GM12878 (cell line): ENCODE measurements around the gene ZNF281. TPM values are rescaled to one million over a fixed set of nuclear protein-coding genes. Genes with fewer than 3 reads are reported as not detected.
A peak's percentile ranks its signal among the peaks of the same experiment; 100 is the strongest.

Experiments
- ATAC-seq: fragments of 200-7000 bp; cut with Tn5 transposase; 3 replicates; pipeline ENCODE4 v1.9.1; 2020; ENCODE audit warnings: mild to moderate bottlenecking, moderate library complexity
- BruUV-seq: library from RNA; stranded (reverse); fragments of 400-500 nt; replicated peaks from 2 replicates; lab custom pipeline; 2021; lab: Mats Ljungman, UMichigan
- CTCF ChIA-PET: fragments of 300-600 bp; sonication (Branson Sonifier 250); formaldehyde crosslinking; extraction: SDS; loops from one replicate; lab custom pipeline; 2021; ENCODE audit warnings: inconsistent platforms; lab: Yijun Ruan, JAX
- POLR2A ChIA-PET: fragments of 350-600 bp; formaldehyde crosslinking; extraction: SDS; loops from one replicate; lab custom pipeline; 2021; ENCODE audit warnings: inconsistent platforms; lab: Charles Lee
- RAD21 ChIA-PET: fragments of 300-600 bp; sonication (Branson Sonifier 250); formaldehyde crosslinking; loops from one replicate; lab custom pipeline; 2023; ENCODE audit warnings: antibody characterized with exemption; ENCODE audit not compliant: unreplicated experiment; lab: Charles Lee
- SMC1A ChIA-PET: fragments of 300-600 bp; sonication (Branson Sonifier 250); formaldehyde crosslinking; loops from one replicate; lab custom pipeline; 2023; ENCODE audit not compliant: unreplicated experiment, uncharacterized antibody; lab: Charles Lee
- DNase-seq: peaks from one replicate; pipeline ENCODE4 v3.0.0-alpha.2; 2011; ENCODE audit warnings: low read depth, low spot score
- FAIRE-seq: peaks from 3 replicates; lab custom pipeline; 2011; peaks lifted over from hg19 to GRCh38; lab: Jason Lieb, UNC
- H2AFZ ChIP-seq: 2 replicates; pipeline ENCODE4 v1.6.0; 2011; ENCODE audit warnings: low read depth, low read length, control low read depth; ENCODE audit not compliant: control insufficient read depth
- H3K27ac ChIP-seq: 2 replicates; pipeline ENCODE4 v1.5.1; 2011; ENCODE audit warnings: control low read depth; ENCODE audit not compliant: control insufficient read depth, insufficient read depth
- H3K27me3 ChIP-seq, 2 experiments: replicated peaks in 1 of 2; 2 replicates each; pipeline versions ENCODE4 v1.6.0 to v1.6.1; 2011; ENCODE audit warnings: low read length in 1 of 2; ENCODE audit not compliant: control insufficient read depth in 2 of 2, insufficient read depth in 2 of 2
- H3K36me3 ChIP-seq, 2 experiments: 2 replicates each; pipeline ENCODE4 v1.5.1; 2011; ENCODE audit warnings: low read length in 1 of 2; ENCODE audit not compliant: control insufficient read depth in 2 of 2, insufficient read depth in 2 of 2
- H3K4me1 ChIP-seq: 2 replicates; pipeline ENCODE4 v1.6.1; 2011; ENCODE audit warnings: mild to moderate bottlenecking, low read length, moderate library complexity, mixed read lengths; ENCODE audit not compliant: control insufficient read depth, insufficient read depth
- H3K4me2 ChIP-seq: 2 replicates; pipeline ENCODE4 v1.6.0; 2011; ENCODE audit warnings: control low read depth; ENCODE audit not compliant: control insufficient read depth, insufficient read depth
- H3K4me3 ChIP-seq: fragments of 200-600 bp; sonication (generic); 2 replicates; pipeline ENCODE4 v1.5.1; 2016
- H3K79me2 ChIP-seq: 2 replicates; pipeline ENCODE4 v1.6.0; 2011; ENCODE audit warnings: low read length; ENCODE audit not compliant: control insufficient read depth, insufficient read depth
- H3K9ac ChIP-seq: 2 replicates; pipeline ENCODE4 v1.8.0; 2011; ENCODE audit warnings: low read length, control low read depth, mixed read lengths; ENCODE audit not compliant: control insufficient read depth, insufficient read depth
- H3K9me3 ChIP-seq: replicated peaks from 3 replicates; pipeline ENCODE4 v1.5.1; 2011; ENCODE audit warnings: mild to moderate bottlenecking, low read length; ENCODE audit not compliant: control insufficient read depth, insufficient read depth
- H4K20me1 ChIP-seq: 2 replicates; pipeline ENCODE4 v1.6.0; 2011; ENCODE audit not compliant: control insufficient read depth, insufficient read depth
- BCL11A ChIP-seq: IDR thresholded peaks from 2 replicates; pipeline ENCODE4 v1.6.1; 2011; ENCODE audit warnings: low read depth, low read length
- CBX5 ChIP-seq: sonication (generic); IDR thresholded peaks from 2 replicates; pipeline ENCODE4 v1.6.1; 2016; ENCODE audit warnings: low read depth, moderate library complexity, mild to moderate bottlenecking, inconsistent platforms
- CREM ChIP-seq: IDR thresholded peaks from 2 replicates; pipeline ENCODE4 v1.6.1; 2014; ENCODE audit warnings: antibody characterized with exemption, low read depth
- FOXK2 ChIP-seq: fragments of 450-650 bp; IDR thresholded peaks from 2 replicates; pipeline ENCODE4 v1.6.1; 2017; ENCODE audit warnings: mild to moderate bottlenecking, moderate library complexity
- HDGF ChIP-seq: fragments of 450-650 bp; IDR thresholded peaks from 2 replicates; pipeline ENCODE4 v1.6.1; 2016; ENCODE audit warnings: antibody characterized with exemption
- IRF3 ChIP-seq: fragments of 450-650 bp; IDR thresholded peaks from 2 replicates; pipeline ENCODE4 v1.6.1; 2014; ENCODE audit warnings: mild to moderate bottlenecking
- KDM1A ChIP-seq: fragments of 200-600 bp; sonication (generic); IDR thresholded peaks from 2 replicates; pipeline ENCODE4 v1.6.1; 2016; ENCODE audit warnings: borderline replicate concordance
- NR2F1 ChIP-seq: fragments of 450-650 bp; conservative IDR thresholded peaks from 2 replicates; pipeline ENCODE4 v1.6.1; 2017; ENCODE audit warnings: mild to moderate bottlenecking
- PKNOX1 ChIP-seq: fragments of 450-650 bp; IDR thresholded peaks from 2 replicates; pipeline ENCODE4 v1.6.1; 2016; ENCODE audit warnings: mild to moderate bottlenecking
- POU2F2 ChIP-seq: IDR thresholded peaks from 3 replicates; pipeline ENCODE4 v1.6.1; 2011; ENCODE audit warnings: low read depth, mild to moderate bottlenecking, low read length, borderline replicate concordance
- RELA ChIP-seq: fragments of 450-650 bp; IDR thresholded peaks from 2 replicates; pipeline ENCODE4 v1.8.0; 2014; ENCODE audit warnings: borderline replicate concordance; ENCODE audit not compliant: partially characterized antibody
- SMAD1 ChIP-seq: fragments of 450-650 bp; IDR thresholded peaks from 2 replicates; pipeline ENCODE4 v1.6.1; 2018; ENCODE audit warnings: mild to moderate bottlenecking, low read depth; ENCODE audit not compliant: partially characterized antibody
- SREBF1 ChIP-seq: IDR thresholded peaks from 2 replicates; pipeline ENCODE4 v1.6.1; 2012; ENCODE audit warnings: mild to moderate bottlenecking, low read length
- ZNF207 ChIP-seq: fragments of 450-650 bp; IDR thresholded peaks from 2 replicates; pipeline ENCODE4 v1.6.1; 2014; ENCODE audit warnings: antibody characterized with exemption, mild to moderate bottlenecking, borderline replicate concordance
- ZNF217 ChIP-seq: fragments of 450-650 bp; IDR thresholded peaks from 2 replicates; pipeline ENCODE4 v1.6.1; 2017; ENCODE audit warnings: antibody characterized with exemption, mild to moderate bottlenecking
- WGBS: methylation state at CpG from one replicate; pipeline ENCODE4 v1.1.6; 2016; ENCODE audit warnings: low lambda C conversion rate; ENCODE audit not compliant: insufficient replicate concordance, insufficient coverage; ENCODE audit errors: missing lambda C conversion rate; 5-methylcytosine and 5-hydroxymethylcytosine counted together
- in situ Hi-C: fragments of 300-500 bp; cut with MboI; formaldehyde crosslinking; loops from 9 replicates; pipeline ENCODE4 v1.14.3; 2018; ENCODE audit warnings: mixed read lengths
- intact Hi-C: fragments of 100-400 bp; cut with micrococcal nuclease; formaldehyde crosslinking; loops from one replicate; pipeline ENCODE4 v1.14.2; 2022; ENCODE audit not compliant: unreplicated experiment
- polyA plus RNA-seq, 11 experiments: library from polyadenylated mRNA; depleted of rRNA in 4 of 11; unstranded in 6 of 11; stranded (reverse) in 5 of 11; fragments of >200 nt; fragmentation: Nextera tagmentation in 4 of 11; fragmentation: Illumina TruSeq in 1 of 11; extraction: Ambion mirVana in 4 of 11; extraction: Trizol in 1 of 11; gene quantifications; 1 replicate in 1 of 11; 2 replicates in 10 of 11; pipeline versions ENCODE4 v1.2.1 to v1.2.3, GENCODE V29; 2011 to 2016; ENCODE audit warnings: inconsistent platforms in 2 of 11, missing spikeins in 2 of 11, low read depth in 1 of 11
- total RNA-seq, 4 experiments: library from RNA; depleted of rRNA in 3 of 4; stranded (reverse); fragments of >200 nt in 3 of 4; fragmentation: Illumina TruSeq in 1 of 4; extraction: Trizol in 1 of 4; gene quantifications; 2 replicates each; pipeline versions ENCODE4 v1.2.1 to v1.2.3, GENCODE V29; 2013 to 2021

Gene ZNF281
- total and polyA plus RNA-seq, 10 of the 15 experiments (the other 5 are each of a cell fraction or from before 2014, with no cell fraction given), result 8.3 to 21.8 (median 15.4) TPM

- H3K79me2 ChIP-seq, result peaks cover 44% of the 10 kb centered on the region
- WGBS, result 93% methylated on average over 8 of the region's 8 CpGs
- peak overlapping the region; percentile 87 for H3K4me2 ChIP-seq
- ATAC-seq (no peak), DNase-seq (no peak), FAIRE-seq (no peak)
- intact Hi-C loops, result loop anchor here (5.0 kb wide), 1 partner anchor 81 kb away; no protein-coding TSS in a partner anchor
- H2AFZ ChIP-seq, result no peak overlapping the region
- H4K20me1 ChIP-seq, result no peaks in the 10 kb centered on the region
- TF ChIP-seq FOXK2 (no peak), CREM (no peak), SMAD1 (no peak), ZNF207 (no peak), SREBF1 (no peak)
- H3K4me3 ChIP-seq, result peak overlapping the region; percentile 12; the same call in 1 of the 2 replicates
- H3K36me3 ChIP-seq, result peaks cover 0 to 12% of the 10 kb centered on the region in 2 experiments; a peak in 2 of 4 replicates
- no peak overlapping the region for H3K27ac ChIP-seq
- H3K9me3 ChIP-seq, result no peaks in the 10 kb centered on the region; the same call in 2 of the 3 replicates
- in situ Hi-C loops, result no loop called here
- ChIA-PET RAD21 (no interaction called here), CTCF (interaction anchor here (1.0 to 1.2 kb wide), 3 partner anchors 9 to 64 kb away, joined by 3 to 4 read pairs (median 3); no protein-coding TSS in a partner anchor), SMC1A (interaction anchor here (0.7 to 1.3 kb wide), 3 partner anchors 64 to 253 kb away, joined by 3 to 4 read pairs (median 4); no protein-coding TSS in a partner anchor), POLR2A (interaction anchor here (0.6 to 0.7 kb wide), 3 partner anchors 23 to 101 kb away, joined by 3 to 6 read pairs (median 3); no protein-coding TSS in a partner anchor)
- no peak overlapping the region for H3K9ac ChIP-seq
- no peaks in the 10 kb centered on the region for H3K27me3 ChIP-seq
- BruUV-seq, result no TSS peak
- peaks cover 17% of the 10 kb centered on the region for H3K4me1 ChIP-seq
Observed at GRCh38 chr1:200406161-200406797, 3.6 kb downstream of the ZNF281 start.

- Histone ChIP-seq H3K27me3 (no peaks in the 10 kb centered on the region), H3K4me2 (peak overlapping the region; percentile 87), H3K9ac (no peak overlapping the region), H3K4me1 (peaks cover 11% of the 10 kb centered on the region), H3K4me3 (0 out of 2 replicates have a peak overlapping the region, but pooled peaks have one; percentile 3), H3K27ac (no peak overlapping the region), H3K79me2 (peaks cover 44% of the 10 kb centered on the region), H3K9me3 (no peaks in the 10 kb centered on the region; the same call in 2 of the 3 replicates), H3K36me3 (peaks cover 0 to 12% of the 10 kb centered on the region in 2 experiments; a peak in 2 of 4 replicates), H4K20me1 (no peaks in the 10 kb centered on the region), H2AFZ (no peak overlapping the region)
- intact Hi-C loops, result loop anchor here (5.0 kb wide), 1 partner anchor 82 kb away; no protein-coding TSS in a partner anchor
- RAD21 ChIA-PET, result no interaction called here
- in situ Hi-C loops, result no loop called here
- no TSS peak for BruUV-seq
- CTCF ChIA-PET, result no interaction called here
- no peak for ATAC-seq
- no peak for FAIRE-seq
- SMC1A ChIA-PET, result interaction anchor here (0.6 to 1.9 kb wide), 7 partner anchors 8 to 73 kb away, joined by 3 to 5 read pairs (median 3); no protein-coding TSS in a partner anchor
- 50% methylated on average over 2 of the region's 2 CpGs for WGBS
- DNase-seq, result no peak
- POLR2A ChIA-PET, result interaction anchor here (1.1 to 1.2 kb wide), 2 partner anchors 11 to 103 kb away, joined by 4 to 5 read pairs; no protein-coding TSS in a partner anchor
- TF ChIP-seq HDGF (no peak), CBX5 (no peak), ZNF207 (no peak), POU2F2 (no peak), IRF3 (no peak), KDM1A (no peak), PKNOX1 (no peak), NR2F1 (no peak), BCL11A (no peak), ZNF217 (no peak), RELA (no peak)
Observed at GRCh38 chr1:200405264-200405663, 4.6 kb downstream of the ZNF281 start.
